ENCODE data around the gene PRPS1.

Gene PRPS1

DNA sequence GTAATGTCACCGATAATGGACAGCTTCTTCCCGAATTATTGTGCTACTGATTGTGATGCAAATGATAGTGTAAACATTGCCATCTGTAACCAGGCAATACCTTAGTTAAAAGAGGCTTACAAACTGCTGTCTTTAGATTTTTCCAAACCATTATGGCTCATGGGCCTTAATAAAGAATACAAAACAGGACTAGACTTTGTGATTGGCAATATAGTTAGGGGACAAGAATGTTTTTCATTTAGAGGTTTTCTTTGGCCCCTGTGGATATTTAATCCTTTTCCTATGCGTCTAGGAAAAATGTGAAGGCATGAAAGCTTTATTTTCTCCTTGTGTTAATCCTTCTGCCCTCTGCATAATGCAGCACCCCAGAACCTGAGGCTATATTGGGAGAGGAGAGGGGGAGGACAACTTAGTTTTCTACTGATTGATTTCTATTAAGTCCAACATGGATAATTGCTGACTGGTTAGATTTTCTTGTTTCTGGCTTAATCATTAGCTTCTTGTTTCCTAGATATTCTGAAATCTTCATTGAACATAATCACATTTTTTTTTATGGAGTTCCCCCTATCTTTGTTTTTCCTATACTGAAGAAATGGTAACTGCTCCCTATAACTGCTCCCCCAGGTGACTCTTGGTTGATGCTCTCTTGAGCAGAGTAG, 1.9 kb downstream of the PRPS1 start:
- TF ChIP-seq, protein P1, sequence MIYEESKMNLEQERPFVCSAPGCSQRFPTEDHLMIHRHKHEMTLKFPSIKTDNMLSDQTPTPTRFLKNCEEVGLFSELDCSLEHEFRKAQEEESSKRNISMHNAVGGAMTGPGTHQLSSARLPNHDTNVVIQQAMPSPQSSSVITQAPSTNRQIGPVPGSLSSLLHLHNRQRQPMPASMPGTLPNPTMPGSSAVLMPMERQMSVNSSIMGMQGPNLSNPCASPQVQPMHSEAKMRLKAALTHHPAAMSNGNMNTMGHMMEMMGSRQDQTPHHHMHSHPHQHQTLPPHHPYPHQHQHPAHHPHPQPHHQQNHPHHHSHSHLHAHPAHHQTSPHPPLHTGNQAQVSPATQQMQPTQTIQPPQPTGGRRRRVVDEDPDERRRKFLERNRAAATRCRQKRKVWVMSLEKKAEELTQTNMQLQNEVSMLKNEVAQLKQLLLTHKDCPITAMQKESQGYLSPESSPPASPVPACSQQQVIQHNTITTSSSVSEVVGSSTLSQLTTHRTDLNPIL (CRISPR knock-in tag; IDR thresholded peaks at IDR 0.05; ENCODE audit: low read depth) = no peak
- TF ChIP-seq ZNF70 (CRISPR knock-in tag; IDR thresholded peaks at IDR 0.05) (no peak), BACH2 (CRISPR knock-in tag; IDR thresholded peaks at IDR 0.05; ENCODE audit: borderline replicate concordance) (no peak)
- ATAC-seq = no peak

DNA sequence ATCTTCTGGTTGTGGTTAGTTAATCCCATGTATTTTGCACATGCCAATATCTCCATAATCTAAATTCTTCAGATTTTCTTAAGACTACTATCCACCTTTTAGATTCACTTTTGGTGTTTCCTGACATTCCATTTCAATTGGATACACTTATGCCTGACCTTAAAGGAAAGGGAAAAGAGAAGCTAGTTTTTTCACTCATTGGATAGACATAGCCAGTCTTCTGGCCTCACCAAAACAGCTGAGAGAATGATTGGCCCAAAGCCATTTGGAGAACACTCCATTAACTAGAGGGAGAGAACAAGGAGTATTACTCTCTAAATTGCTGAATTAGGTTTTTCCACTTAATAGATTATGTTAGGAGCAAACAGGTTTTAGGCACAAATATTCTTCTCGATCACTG, 4.0 kb downstream of the PRPS1 start:
- TF ChIP-seq, protein P1 (CRISPR knock-in tag; IDR thresholded peaks at IDR 0.05; ENCODE audit: low read depth) = no peak
- TF ChIP-seq, protein P2, sequence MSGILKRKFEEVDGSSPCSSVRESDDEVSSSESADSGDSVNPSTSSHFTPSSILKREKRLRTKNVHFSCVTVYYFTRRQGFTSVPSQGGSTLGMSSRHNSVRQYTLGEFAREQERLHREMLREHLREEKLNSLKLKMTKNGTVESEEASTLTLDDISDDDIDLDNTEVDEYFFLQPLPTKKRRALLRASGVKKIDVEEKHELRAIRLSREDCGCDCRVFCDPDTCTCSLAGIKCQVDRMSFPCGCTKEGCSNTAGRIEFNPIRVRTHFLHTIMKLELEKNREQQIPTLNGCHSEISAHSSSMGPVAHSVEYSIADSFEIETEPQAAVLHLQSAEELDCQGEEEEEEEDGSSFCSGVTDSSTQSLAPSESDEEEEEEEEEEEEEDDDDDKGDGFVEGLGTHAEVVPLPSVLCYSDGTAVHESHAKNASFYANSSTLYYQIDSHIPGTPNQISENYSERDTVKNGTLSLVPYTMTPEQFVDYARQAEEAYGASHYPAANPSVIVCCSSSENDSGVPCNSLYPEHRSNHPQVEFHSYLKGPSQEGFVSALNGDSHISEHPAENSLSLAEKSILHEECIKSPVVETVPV (CRISPR knock-in tag; IDR thresholded peaks at IDR 0.05) = no peak
- TF ChIP-seq ZC3H10 (CRISPR knock-in tag; IDR thresholded peaks at IDR 0.05) = no peak
- no peak for TF ChIP-seq TCF4 (CRISPR knock-in tag; IDR thresholded peaks at IDR 0.05; ENCODE audit: borderline replicate concordance)
- TF ChIP-seq BACH2 (CRISPR knock-in tag; IDR thresholded peaks at IDR 0.05; ENCODE audit: borderline replicate concordance) = no peak
- no peak for TF ChIP-seq ZNF70 (CRISPR knock-in tag; IDR thresholded peaks at IDR 0.05)
- TF ChIP-seq PPARA (CRISPR knock-in tag; IDR thresholded peaks at IDR 0.05; ENCODE audit: borderline replicate concordance) = no peak
- no peak for TF ChIP-seq CSDC2 (CRISPR knock-in tag; IDR thresholded peaks at IDR 0.05)
- TF ChIP-seq, protein P3, sequence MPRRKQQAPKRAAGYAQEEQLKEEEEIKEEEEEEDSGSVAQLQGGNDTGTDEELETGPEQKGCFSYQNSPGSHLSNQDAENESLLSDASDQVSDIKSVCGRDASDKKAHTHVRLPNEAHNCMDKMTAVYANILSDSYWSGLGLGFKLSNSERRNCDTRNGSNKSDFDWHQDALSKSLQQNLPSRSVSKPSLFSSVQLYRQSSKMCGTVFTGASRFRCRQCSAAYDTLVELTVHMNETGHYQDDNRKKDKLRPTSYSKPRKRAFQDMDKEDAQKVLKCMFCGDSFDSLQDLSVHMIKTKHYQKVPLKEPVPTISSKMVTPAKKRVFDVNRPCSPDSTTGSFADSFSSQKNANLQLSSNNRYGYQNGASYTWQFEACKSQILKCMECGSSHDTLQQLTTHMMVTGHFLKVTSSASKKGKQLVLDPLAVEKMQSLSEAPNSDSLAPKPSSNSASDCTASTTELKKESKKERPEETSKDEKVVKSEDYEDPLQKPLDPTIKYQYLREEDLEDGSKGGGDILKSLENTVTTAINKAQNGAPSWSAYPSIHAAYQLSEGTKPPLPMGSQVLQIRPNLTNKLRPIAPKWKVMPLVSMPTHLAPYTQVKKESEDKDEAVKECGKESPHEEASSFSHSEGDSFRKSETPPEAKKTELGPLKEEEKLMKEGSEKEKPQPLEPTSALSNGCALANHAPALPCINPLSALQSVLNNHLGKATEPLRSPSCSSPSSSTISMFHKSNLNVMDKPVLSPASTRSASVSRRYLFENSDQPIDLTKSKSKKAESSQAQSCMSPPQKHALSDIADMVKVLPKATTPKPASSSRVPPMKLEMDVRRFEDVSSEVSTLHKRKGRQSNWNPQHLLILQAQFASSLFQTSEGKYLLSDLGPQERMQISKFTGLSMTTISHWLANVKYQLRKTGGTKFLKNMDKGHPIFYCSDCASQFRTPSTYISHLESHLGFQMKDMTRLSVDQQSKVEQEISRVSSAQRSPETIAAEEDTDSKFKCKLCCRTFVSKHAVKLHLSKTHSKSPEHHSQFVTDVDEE (CRISPR knock-in tag; IDR thresholded peaks at IDR 0.05) = no peak
- no peak for TF ChIP-seq ESRRG (CRISPR knock-in tag; IDR thresholded peaks at IDR 0.05)

DNA sequence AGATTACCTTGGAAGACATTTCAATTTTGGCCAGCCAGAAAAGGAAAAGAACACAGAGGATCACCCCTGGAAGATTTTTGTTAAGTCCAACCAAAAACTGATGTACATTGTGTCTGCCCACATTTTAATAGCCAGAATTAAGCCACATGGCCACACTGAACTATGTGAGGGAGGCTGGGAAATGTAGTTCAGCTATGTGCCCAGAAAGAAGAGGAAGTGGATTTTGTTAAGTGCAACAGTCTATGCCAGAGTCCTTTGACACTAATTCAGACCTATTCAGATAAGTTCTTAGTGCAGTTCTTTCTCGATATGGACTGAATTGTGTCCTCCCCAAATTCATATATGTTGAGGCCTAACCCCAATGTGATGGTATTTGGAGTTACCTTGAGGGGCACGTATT, 18.4 kb downstream of the PRPS1 start:
- no peak for ATAC-seq
- TF ChIP-seq ARNTL (CRISPR knock-in tag; IDR thresholded peaks at IDR 0.05; ENCODE audit: borderline replicate concordance, low read depth) (no peak), CSDC2 (CRISPR knock-in tag; IDR thresholded peaks at IDR 0.05) (no peak), BACH2 (CRISPR knock-in tag; IDR thresholded peaks at IDR 0.05; ENCODE audit: borderline replicate concordance) (no peak), ZNF8 (CRISPR knock-in tag; IDR thresholded peaks at IDR 0.05) (no peak), ZNF565 (CRISPR knock-in tag; conservative IDR thresholded peaks at IDR 0.05; ENCODE audit: low read depth) (no peak), OSR1 (CRISPR knock-in tag; IDR thresholded peaks at IDR 0.05) (no peak), GLIS3 (CRISPR knock-in tag; IDR thresholded peaks at IDR 0.05) (no peak), ESRRG (CRISPR knock-in tag; IDR thresholded peaks at IDR 0.05) (no peak), ZFP3 (CRISPR knock-in tag; IDR thresholded peaks at IDR 0.05) (no peak), ZC3H10 (CRISPR knock-in tag; IDR thresholded peaks at IDR 0.05) (no peak), ZNF70 (CRISPR knock-in tag; IDR thresholded peaks at IDR 0.05) (no peak)
- TF ChIP-seq, protein P2 (CRISPR knock-in tag; IDR thresholded peaks at IDR 0.05) = no peak
- TF ChIP-seq, protein P3 (CRISPR knock-in tag; IDR thresholded peaks at IDR 0.05) = no peak
- TF ChIP-seq, protein P4, sequence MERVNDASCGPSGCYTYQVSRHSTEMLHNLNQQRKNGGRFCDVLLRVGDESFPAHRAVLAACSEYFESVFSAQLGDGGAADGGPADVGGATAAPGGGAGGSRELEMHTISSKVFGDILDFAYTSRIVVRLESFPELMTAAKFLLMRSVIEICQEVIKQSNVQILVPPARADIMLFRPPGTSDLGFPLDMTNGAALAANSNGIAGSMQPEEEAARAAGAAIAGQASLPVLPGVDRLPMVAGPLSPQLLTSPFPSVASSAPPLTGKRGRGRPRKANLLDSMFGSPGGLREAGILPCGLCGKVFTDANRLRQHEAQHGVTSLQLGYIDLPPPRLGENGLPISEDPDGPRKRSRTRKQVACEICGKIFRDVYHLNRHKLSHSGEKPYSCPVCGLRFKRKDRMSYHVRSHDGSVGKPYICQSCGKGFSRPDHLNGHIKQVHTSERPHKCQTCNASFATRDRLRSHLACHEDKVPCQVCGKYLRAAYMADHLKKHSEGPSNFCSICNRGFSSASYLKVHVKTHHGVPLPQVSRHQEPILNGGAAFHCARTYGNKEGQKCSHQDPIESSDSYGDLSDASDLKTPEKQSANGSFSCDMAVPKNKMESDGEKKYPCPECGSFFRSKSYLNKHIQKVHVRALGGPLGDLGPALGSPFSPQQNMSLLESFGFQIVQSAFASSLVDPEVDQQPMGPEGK (CRISPR knock-in tag; IDR thresholded peaks at IDR 0.05; ENCODE audit: borderline replicate concordance) = no peak
- TF ChIP-seq, protein P5, sequence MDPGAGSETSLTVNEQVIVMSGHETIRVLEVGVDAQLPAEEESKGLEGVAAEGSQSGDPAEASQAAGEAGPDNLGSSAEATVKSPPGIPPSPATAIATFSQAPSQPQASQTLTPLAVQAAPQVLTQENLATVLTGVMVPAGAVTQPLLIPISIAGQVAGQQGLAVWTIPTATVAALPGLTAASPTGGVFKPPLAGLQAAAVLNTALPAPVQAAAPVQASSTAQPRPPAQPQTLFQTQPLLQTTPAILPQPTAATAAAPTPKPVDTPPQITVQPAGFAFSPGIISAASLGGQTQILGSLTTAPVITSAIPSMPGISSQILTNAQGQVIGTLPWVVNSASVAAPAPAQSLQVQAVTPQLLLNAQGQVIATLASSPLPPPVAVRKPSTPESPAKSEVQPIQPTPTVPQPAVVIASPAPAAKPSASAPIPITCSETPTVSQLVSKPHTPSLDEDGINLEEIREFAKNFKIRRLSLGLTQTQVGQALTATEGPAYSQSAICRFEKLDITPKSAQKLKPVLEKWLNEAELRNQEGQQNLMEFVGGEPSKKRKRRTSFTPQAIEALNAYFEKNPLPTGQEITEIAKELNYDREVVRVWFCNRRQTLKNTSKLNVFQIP (CRISPR knock-in tag; IDR thresholded peaks at IDR 0.05; ENCODE audit: borderline replicate concordance, low read depth) = no peak
- TF ChIP-seq, protein P1 (CRISPR knock-in tag; IDR thresholded peaks at IDR 0.05; ENCODE audit: low read depth) = no peak

More for the DNA sequence above, 4.0 kb downstream of the PRPS1 start:
- no peak for ATAC-seq
